ENCODE data around the gene HMGA1.
A peak's percentile ranks its signal among the peaks of the same experiment; 100 is the strongest.

The HMGA1 gene

DNA sequence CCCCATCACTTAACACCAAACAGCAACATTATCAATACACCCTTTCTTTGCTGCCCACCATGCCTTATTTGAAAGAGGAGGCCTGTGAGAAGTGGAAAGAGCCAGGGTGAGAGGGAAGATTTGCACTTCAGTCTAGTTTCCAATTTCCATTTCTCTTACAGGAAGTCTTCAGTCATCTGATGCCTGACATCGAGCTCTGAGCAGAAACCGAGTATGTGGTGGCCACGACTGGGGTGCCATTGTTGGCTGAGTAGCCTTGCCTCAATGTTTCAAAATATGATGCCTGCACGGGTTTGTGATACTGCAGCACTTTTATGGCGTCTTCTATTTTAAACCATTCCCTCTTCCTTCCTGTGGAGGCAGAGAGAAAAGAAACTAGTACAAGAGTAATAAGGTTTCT, 51.9 kb downstream of the HMGA1 start:
- H3K27me3 Mint-ChIP-seq (ENCODE audit: low read depth), result no peaks in the 10 kb centered on the region
- TF ChIP-seq, protein P1, sequence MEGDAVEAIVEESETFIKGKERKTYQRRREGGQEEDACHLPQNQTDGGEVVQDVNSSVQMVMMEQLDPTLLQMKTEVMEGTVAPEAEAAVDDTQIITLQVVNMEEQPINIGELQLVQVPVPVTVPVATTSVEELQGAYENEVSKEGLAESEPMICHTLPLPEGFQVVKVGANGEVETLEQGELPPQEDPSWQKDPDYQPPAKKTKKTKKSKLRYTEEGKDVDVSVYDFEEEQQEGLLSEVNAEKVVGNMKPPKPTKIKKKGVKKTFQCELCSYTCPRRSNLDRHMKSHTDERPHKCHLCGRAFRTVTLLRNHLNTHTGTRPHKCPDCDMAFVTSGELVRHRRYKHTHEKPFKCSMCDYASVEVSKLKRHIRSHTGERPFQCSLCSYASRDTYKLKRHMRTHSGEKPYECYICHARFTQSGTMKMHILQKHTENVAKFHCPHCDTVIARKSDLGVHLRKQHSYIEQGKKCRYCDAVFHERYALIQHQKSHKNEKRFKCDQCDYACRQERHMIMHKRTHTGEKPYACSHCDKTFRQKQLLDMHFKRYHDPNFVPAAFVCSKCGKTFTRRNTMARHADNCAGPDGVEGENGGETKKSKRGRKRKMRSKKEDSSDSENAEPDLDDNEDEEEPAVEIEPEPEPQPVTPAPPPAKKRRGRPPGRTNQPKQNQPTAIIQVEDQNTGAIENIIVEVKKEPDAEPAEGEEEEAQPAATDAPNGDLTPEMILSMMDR (IDR thresholded peaks at IDR 0.05; ENCODE audit: unreplicated experiment in 3 of 3), result no peak
- H3K9me3 Mint-ChIP-seq, result no peaks in the 10 kb centered on the region
- H3K4me1 Mint-ChIP-seq, result peaks cover 10% of the 10 kb centered on the region
- no peak overlapping the region for H3K4me3 Mint-ChIP-seq
- peak overlapping the region in 1 of 3 experiments; percentile 15 for H3K27ac Mint-ChIP-seq
- peaks cover 52% of the 10 kb centered on the region for H3K36me3 Mint-ChIP-seq (ENCODE audit: low read depth)

DNA sequence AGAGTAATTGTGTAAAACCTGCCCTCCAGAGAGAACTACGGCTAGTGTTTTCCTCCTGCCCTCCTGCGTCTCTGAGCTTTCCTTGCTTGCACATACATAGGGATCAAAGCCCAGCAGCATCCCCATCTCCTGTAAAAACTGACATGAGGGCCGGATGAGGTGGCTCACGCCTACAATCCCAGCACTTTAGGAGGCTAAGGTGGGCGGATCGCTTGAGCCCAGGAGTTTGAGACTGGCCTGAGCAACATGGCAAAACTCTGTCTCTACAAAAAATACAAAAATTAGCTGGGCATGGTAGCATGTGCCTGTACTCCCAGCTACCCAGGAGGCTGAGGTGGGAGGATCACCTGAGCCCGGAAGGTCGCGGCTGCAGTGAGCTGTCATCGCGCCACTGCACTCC, 52.5 kb downstream of the HMGA1 start:
- Mint-ChIP-seq H3K9me3 (no peaks in the 10 kb centered on the region), H3K27ac (peak overlapping the region in 1 of 3 experiments; percentile 15), H3K27me3 (ENCODE audit: low read depth) (no peaks in the 10 kb centered on the region), H3K36me3 (ENCODE audit: low read depth) (peaks cover 50% of the 10 kb centered on the region), H3K4me1 (peaks cover 10% of the 10 kb centered on the region), H3K4me3 (no peak overlapping the region)
- TF ChIP-seq, protein P1 (IDR thresholded peaks at IDR 0.05; ENCODE audit: unreplicated experiment in 3 of 3), result no peak

DNA sequence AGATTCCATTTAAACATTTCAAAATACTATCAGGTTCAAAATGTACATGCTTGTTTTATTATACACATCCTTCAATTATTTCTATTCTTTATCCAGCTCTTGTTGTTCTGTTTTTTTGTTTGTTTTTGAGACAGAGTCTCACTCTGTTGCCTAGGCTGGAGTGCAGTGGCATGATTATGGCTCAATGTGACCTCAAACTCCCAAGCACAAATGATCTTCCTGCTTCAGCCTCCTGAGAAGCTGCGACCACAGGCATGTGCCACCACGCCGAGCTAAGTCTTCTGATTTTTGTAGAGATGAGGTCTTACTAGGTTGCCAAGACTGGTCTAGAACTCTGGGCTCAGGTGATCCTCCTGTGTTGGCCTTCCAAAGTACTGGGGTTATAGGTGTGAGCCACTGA, 56.3 kb downstream of the HMGA1 start:
- no peak overlapping the region for H3K27ac Mint-ChIP-seq
- no peak overlapping the region for H3K4me3 Mint-ChIP-seq
- H3K4me1 Mint-ChIP-seq, result peaks cover 4% of the 10 kb centered on the region
- no peaks in the 10 kb centered on the region for H3K9me3 Mint-ChIP-seq
- H3K36me3 Mint-ChIP-seq (ENCODE audit: low read depth), result peaks cover 30% of the 10 kb centered on the region
- H3K27me3 Mint-ChIP-seq (ENCODE audit: low read depth), result no peaks in the 10 kb centered on the region
- TF ChIP-seq, protein P1 (IDR thresholded peaks at IDR 0.05; ENCODE audit: unreplicated experiment in 3 of 3), result no peak

DNA sequence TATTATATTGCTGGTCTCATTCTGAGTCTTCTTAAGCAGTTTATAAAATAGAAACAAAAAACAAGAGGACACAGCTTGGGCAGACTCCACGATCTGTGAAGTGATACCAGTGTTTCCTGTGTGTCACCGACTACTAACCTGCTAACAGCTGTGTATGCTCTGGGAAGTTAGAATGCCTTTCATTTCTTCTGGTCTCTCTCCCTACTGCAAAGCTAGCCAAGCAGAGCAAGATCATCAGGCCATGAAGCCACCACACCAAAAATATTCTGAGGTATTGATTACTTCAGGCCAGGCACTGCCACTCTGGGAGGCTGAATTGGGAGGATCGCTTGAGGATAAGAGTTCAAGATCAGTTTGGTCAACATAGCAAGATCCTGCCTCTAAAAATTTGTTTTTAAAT, 59.0 kb downstream of the HMGA1 start:
- TF ChIP-seq, protein P1 (IDR thresholded peaks at IDR 0.05; ENCODE audit: unreplicated experiment in 3 of 3), result no peak
- Mint-ChIP-seq H3K4me3 (no peak overlapping the region), H3K27me3 (ENCODE audit: low read depth) (no peaks in the 10 kb centered on the region), H3K4me1 (peaks cover 18% of the 10 kb centered on the region), H3K27ac (peak overlapping the region in 1 of 3 experiments; percentile 31), H3K36me3 (ENCODE audit: low read depth) (peaks cover 30% of the 10 kb centered on the region), H3K9me3 (no peaks in the 10 kb centered on the region)
